NCI-H1092 (cell line): ENCODE data around the gene MAP1B.
A peak's percentile ranks its signal among the peaks of the same experiment; 100 is the strongest.

Experiments
- DNase-seq: peaks from one replicate; lab custom pipeline; 2025; lab: John Stamatoyannopoulos, UW

MAP1B gene

GRCh38 chr5:72194846-72195245 is 87.6 kb downstream of the MAP1B start:
- no peak for DNase-seq

- no peak for DNase-seq
Measured at GRCh38 chr5:72195581-72195980, 88.3 kb downstream of the MAP1B start.

- no peak for DNase-seq
Measured at GRCh38 chr5:72197393-72197792, 90.1 kb downstream of the MAP1B start.

GRCh38 chr5:72199681-72200080 is 92.4 kb downstream of the MAP1B start:
- no peak for DNase-seq

- no peak for DNase-seq
Measured at GRCh38 chr5:72202331-72202825, 95.1 kb downstream of the MAP1B start.

- no peak for DNase-seq
Measured at GRCh38 chr5:72203251-72203845, 96.1 kb downstream of the MAP1B start.

- no peak for DNase-seq
Measured at GRCh38 chr5:72204946-72205345, 97.7 kb downstream of the MAP1B start.

GRCh38 chr5:72205431-72206009 is 98.2 kb downstream of the MAP1B start:
- DNase-seq, result no peak

- no peak for DNase-seq
Measured at GRCh38 chr5:72206160-72206559, 98.9 kb downstream of the MAP1B start.

- no peak for DNase-seq
Measured at GRCh38 chr5:72206994-72207393, 99.7 kb downstream of the MAP1B start.

GRCh38 chr5:72208324-72208926 is 101.2 kb downstream of the MAP1B start:
- no peak for DNase-seq

- peak; percentile 82 for DNase-seq
Measured at GRCh38 chr5:72209147-72210115, 102.2 kb downstream of the MAP1B start.

- DNase-seq, result no peak
Measured at GRCh38 chr5:72210888-72211678, 103.8 kb downstream of the MAP1B start.

- DNase-seq, result no peak
Measured at GRCh38 chr5:72212171-72212570, 104.9 kb downstream of the MAP1B start.

- no peak for DNase-seq
Measured at GRCh38 chr5:72213482-72213881, 106.2 kb downstream of the MAP1B start.

GRCh38 chr5:72214168-72214567 is 106.9 kb downstream of the MAP1B start:
- no peak for DNase-seq

- DNase-seq, result no peak
Measured at GRCh38 chr5:72216756-72217155, 109.5 kb downstream of the MAP1B start.

- no peak for DNase-seq
Measured at GRCh38 chr5:72221099-72221498, 113.8 kb downstream of the MAP1B start.

GRCh38 chr5:72221541-72221940 is 114.3 kb downstream of the MAP1B start:
- no peak for DNase-seq

GRCh38 chr5:72222521-72222920 is 115.2 kb downstream of the MAP1B start:
- DNase-seq, result no peak

GRCh38 chr5:72223371-72223770 is 116.1 kb downstream of the MAP1B start:
- no peak for DNase-seq
